GM18870 (cell line): Measurements from ENCODE around the gene ATP10B.
A peak's percentile ranks its signal among the peaks of the same experiment; 100 is the strongest.
"Not testable (repeated sequence)": the region's sequence is repeated elsewhere in the genome, so short reads cannot be mapped to it uniquely, and the experiment has no call there.

Experiments
- ATAC-seq: cut with Tn5 transposase; IDR thresholded peaks from one replicate; pipeline ENCODE4 v1.9.1; 2021; ENCODE audit warnings: moderate library complexity; ENCODE audit not compliant: unreplicated experiment

ATP10B gene

GRCh38 chr5:160757194-160757593 is 94.8 kb downstream of the ATP10B start:
- no peak for ATAC-seq

GRCh38 chr5:160750938-160751657 is 100.9 kb downstream of the ATP10B start:
- ATAC-seq: no peak

GRCh38 chr5:160749682-160750081 is 102.3 kb downstream of the ATP10B start:
- no peak for ATAC-seq

DNA sequence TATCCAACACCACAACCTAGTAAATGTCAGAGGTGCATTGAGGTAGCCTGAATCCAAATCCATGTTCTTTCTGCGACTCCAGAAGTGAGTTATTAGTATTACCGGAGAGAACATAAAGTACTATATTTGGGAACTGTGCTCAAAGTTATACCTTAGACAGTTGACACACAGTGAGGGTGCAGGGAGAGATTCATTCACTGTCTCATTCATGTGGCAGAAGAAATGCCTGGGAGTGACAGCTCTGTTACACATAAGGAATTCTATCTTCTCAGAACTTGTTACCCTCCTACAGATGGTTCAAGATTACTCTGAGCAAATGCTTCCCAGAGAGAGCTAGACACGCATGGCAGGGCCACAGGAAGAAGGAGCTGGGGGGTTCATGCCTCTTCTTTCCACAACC is 103.0 kb downstream of the ATP10B start:
- ATAC-seq: no peak

GRCh38 chr5:160747987-160748386 is 104.0 kb downstream of the ATP10B start:
- no peak for ATAC-seq

- no peak for ATAC-seq
Observed at GRCh38 chr5:160747559-160747958, 104.5 kb downstream of the ATP10B start.

DNA sequence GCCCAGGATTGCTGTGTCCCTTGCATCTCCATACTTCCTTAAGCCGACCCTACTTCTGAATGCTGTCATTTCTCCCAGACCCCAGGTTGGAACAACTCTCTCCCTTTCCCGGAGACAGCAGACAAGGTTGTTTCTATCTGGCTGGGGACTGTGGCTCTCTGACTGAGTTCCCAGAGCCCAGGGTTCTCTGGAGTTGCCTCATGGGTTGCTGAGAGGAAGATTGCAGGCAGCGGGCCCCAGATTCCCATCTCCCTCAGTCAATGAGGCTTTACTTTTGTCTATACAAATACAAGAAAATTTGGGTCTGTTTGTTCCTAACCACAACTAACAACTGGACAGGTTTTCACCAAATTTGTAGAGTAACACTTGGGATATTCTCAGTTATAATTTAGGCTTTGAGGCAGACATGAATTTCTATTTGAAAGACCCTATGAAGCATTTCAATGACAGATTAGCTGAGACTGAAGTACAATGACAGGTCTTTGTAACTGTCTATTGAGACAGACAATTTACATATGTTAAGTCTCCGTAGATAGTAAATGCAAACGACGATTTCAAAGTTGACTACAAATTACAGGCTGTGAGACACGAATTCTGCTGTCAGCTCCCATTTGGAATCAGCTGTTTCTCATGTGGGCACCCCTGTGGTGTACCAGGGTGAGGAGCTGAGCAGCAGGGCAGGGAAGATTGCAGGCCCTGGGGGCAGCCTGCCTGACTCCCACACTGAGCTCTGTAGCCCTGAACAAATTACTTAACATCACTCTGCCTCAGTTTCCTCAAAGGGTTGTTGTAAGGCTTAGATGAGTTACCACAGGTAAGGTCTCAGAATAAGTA is 107.5 kb downstream of the ATP10B start:
- no peak for ATAC-seq

DNA sequence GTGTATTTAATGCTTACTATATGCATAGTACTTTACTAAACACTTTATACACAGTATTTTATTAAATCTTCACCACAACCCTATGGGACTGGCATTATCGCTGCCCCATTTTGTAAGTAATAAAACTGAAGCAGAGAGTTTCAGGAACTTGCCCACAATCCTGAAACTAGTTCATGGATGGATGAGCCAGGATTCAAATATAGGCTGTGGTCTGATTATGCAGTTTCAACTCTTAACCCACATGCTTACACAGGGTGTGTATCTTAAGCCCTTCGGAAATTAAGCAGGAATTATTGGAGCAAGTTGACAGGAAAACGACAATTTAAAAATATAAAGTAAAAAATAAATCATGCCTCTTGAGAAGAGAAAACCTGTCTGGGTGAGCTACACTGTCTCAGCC is 109.0 kb downstream of the ATP10B start:
- ATAC-seq: peak; percentile 78

- no peak for ATAC-seq
Observed at GRCh38 chr5:160742446-160742845, 109.6 kb downstream of the ATP10B start.

GRCh38 chr5:160727296-160727997 is 124.6 kb downstream of the ATP10B start:
- no peak for ATAC-seq

DNA sequence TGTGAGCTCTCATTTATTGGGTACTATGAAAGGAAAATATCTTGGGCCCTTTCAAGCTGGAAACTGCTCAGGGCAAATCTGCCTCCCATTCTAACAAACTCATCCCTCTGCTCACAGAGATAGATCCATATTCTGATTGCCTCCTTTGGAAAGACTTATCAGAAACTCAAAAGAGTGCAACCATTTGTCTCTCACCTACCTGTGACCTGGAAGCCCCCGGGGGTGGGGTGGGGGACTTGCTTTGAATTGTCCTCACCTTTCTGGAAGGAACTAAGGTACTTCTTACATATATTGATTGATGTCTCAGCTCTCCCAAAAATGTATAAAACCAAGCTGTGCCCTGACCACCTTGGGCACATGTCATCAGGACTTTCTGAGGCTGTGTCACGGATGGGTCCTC is 125.3 kb downstream of the ATP10B start:
- ATAC-seq: no peak

- ATAC-seq: no peak
Observed at GRCh38 chr5:160720822-160721221, 131.2 kb downstream of the ATP10B start.

- not testable (repeated sequence) for ATAC-seq
Observed at GRCh38 chr5:160715508-160715907, 136.5 kb downstream of the ATP10B start.

- ATAC-seq: no peak
Observed at GRCh38 chr5:160703547-160704189, 148.3 kb downstream of the ATP10B start.

DNA sequence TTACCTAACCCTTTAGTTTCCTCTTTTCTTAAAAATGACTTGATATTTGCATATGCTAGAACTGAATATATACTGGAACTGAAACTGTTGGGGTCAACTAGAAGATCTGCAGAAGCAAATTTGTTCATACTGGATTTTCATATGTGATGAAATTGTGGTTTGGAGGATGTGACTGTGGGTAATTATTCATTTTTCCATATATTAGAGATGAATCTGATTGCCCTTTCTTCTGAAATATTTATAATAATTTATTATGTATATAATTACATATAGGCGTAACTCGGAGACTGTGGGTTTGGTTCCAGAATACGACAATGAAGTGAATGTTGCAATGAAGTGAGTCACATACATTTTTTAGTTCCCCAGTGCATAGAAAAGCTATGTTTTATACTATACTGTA is 149.1 kb downstream of the ATP10B start:
- ATAC-seq: peak; percentile 95

- ATAC-seq: no peak
Observed at GRCh38 chr5:160702311-160702803, 149.7 kb downstream of the ATP10B start.

GRCh38 chr5:160701403-160701802 is 150.6 kb downstream of the ATP10B start:
- ATAC-seq: no peak

DNA sequence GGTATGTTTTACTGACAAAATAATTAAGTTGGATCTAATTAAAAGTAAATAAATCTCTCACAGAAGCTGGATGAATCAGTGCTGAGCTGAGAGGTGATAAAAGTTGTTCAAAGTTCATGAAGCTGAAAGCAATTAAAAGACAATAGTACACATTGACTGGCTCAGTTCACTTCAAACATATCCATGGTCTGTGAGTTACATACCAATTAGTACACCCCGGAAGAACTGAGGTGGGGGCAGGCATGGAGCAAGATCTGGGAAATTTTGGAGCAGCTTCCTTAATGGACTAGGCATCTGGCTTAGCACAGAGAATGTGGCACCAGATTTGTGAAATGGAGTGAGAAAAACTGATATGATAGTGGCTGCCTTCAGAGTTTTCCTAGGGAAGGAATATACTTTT is 152.7 kb downstream of the ATP10B start:
- no peak for ATAC-seq

- ATAC-seq: no peak
Observed at GRCh38 chr5:160697281-160697680, 154.7 kb downstream of the ATP10B start.

DNA sequence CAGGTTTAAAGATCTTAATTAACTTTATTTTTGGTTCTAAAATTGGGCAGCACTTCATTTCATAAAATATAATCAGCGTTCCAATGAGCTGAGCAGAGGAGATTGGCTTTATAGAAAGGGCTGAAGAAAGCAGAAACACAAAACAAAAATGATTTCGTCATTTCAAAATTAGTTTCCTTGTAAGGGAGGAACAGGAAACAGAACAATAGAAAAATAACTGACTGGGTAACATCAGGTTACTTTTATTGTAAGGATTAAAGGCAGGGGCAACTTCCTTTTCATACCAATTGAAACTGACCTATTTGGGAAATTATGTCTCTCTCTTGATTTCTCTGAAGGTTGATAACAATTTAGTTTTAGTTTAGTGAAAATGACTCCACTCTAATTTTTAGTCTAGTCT is 157.1 kb downstream of the ATP10B start:
- no peak for ATAC-seq
